Hepatocyte (in vitro differentiated cells): ENCODE results near the gene OPCML.

ENCODE experiments used
- EZH2 ChIP-seq: fragments of 200-600 bp; sonication (generic); IDR thresholded peaks from 2 replicates; pipeline ENCODE4 v1.6.1; 2016; ENCODE audit warnings: antibody characterized with exemption, mild to moderate bottlenecking, borderline replicate concordance
- EZH2phosphoT487 ChIP-seq: fragments of 200-600 bp; sonication (generic); IDR thresholded peaks from one replicate; pipeline ENCODE4 v1.6.1; 2018; ENCODE audit warnings: antibody characterized with exemption, mild to moderate bottlenecking, low read depth, moderate library complexity; ENCODE audit not compliant: unreplicated experiment, severe bottlenecking
- TF ChIP-seq, protein P1 (sequence below): fragments of 200-600 bp; sonication (generic); IDR thresholded peaks from 2 replicates; pipeline ENCODE4 v1.5.1; 2016; ENCODE audit warnings: antibody characterized with exemption, mild to moderate bottlenecking; ENCODE audit not compliant: poor library complexity

- TF ChIP-seq, protein P1, sequence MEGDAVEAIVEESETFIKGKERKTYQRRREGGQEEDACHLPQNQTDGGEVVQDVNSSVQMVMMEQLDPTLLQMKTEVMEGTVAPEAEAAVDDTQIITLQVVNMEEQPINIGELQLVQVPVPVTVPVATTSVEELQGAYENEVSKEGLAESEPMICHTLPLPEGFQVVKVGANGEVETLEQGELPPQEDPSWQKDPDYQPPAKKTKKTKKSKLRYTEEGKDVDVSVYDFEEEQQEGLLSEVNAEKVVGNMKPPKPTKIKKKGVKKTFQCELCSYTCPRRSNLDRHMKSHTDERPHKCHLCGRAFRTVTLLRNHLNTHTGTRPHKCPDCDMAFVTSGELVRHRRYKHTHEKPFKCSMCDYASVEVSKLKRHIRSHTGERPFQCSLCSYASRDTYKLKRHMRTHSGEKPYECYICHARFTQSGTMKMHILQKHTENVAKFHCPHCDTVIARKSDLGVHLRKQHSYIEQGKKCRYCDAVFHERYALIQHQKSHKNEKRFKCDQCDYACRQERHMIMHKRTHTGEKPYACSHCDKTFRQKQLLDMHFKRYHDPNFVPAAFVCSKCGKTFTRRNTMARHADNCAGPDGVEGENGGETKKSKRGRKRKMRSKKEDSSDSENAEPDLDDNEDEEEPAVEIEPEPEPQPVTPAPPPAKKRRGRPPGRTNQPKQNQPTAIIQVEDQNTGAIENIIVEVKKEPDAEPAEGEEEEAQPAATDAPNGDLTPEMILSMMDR, result no peak
- TF ChIP-seq EZH2phosphoT487 (no peak), EZH2 (no peak)
These were observed 39.4 kb downstream of the OPCML start for GRCh38 chr11:133492895-133493294.
